Measurements from ENCODE around the gene CST3. TPM values are rescaled to one million over a fixed set of nuclear protein-coding genes. Genes with fewer than 3 reads are reported as not detected.

The CST3 gene
- total RNA-seq, 1 experiment from 2014 or later: 82.7 TPM

DNA sequence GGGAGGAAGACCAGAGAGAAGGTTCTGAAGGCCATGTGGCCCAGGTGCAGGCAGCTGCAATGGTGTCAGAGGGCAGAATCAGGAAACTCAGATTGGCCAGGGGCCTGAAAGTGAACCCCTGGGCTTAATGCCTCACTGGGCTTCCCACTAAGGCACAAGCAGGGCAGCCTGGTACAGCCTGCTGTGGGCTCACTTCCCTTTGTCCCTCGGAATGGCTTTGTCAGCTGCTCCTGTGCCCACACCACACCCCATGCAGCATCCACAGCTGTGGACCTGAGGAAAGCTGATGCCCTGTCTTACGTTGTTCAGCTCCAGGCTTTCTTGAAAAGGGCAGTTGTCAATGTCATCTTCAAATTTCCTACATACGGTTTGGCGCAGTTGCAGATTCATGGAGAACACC lies 34.4 kb downstream of the CST3 start:
- DNase-seq (ENCODE audit: low spot score): no peak
- TF ChIP-seq EZH2 (IDR thresholded peaks at IDR 0.05; ENCODE audit: borderline replicate concordance, low read depth, low read length, poor library complexity, severe bottlenecking): no peak
- TF ChIP-seq, protein P1, sequence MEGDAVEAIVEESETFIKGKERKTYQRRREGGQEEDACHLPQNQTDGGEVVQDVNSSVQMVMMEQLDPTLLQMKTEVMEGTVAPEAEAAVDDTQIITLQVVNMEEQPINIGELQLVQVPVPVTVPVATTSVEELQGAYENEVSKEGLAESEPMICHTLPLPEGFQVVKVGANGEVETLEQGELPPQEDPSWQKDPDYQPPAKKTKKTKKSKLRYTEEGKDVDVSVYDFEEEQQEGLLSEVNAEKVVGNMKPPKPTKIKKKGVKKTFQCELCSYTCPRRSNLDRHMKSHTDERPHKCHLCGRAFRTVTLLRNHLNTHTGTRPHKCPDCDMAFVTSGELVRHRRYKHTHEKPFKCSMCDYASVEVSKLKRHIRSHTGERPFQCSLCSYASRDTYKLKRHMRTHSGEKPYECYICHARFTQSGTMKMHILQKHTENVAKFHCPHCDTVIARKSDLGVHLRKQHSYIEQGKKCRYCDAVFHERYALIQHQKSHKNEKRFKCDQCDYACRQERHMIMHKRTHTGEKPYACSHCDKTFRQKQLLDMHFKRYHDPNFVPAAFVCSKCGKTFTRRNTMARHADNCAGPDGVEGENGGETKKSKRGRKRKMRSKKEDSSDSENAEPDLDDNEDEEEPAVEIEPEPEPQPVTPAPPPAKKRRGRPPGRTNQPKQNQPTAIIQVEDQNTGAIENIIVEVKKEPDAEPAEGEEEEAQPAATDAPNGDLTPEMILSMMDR (conservative IDR thresholded peaks at IDR 0.05; ENCODE audit: low read depth, low read length): no peak
- no peaks in the 10 kb centered on the region for H3K36me3 ChIP-seq (ENCODE audit: insufficient read depth, low read length, poor library complexity, severe bottlenecking)
- H3K9me3 ChIP-seq (ENCODE audit: low read depth, low read length, poor library complexity, severe bottlenecking): no peaks in the 10 kb centered on the region
- ChIA-PET POLR2A (ENCODE audit: low non-redundant PET) (no interaction called here), CTCF (no interaction called here)
- H3K4me3 ChIP-seq (ENCODE audit: low read depth, low read length, poor library complexity, severe bottlenecking): no peak overlapping the region
- intact Hi-C loops (cut with micrococcal nuclease; ENCODE audit: unreplicated experiment): no loop called here
- BruUV-seq (replicated peaks): no TSS peak
- no peaks in the 10 kb centered on the region for H3K4me1 ChIP-seq (ENCODE audit: insufficient read depth, low read length, poor library complexity, severe bottlenecking)
- no peaks in the 10 kb centered on the region for H3K27me3 ChIP-seq (replicated peaks; ENCODE audit: insufficient read depth, low read depth, low read length, poor library complexity)
- no peak overlapping the region for H3K27ac ChIP-seq (ENCODE audit: low read depth, low read length, poor library complexity, severe bottlenecking)

DNA sequence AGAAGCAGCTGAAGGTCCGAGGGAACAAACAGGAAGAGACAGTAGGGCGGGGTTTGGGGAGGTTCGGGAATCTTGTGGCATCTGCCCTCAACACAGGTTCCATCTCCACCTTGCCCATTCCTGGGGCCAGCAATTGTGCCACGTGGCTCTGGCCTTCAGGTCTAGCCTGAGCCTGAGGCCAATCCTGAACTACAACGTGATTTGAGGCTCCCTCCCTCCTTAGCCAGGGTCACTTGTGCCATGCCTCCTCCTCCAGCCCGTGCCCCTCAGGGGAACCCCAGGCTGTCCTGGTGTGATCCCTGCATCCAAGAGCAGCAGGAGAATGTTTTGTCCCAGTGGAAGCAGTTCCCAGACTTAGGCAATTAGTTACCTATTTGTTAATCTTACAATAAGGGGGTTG lies 35.1 kb downstream of the CST3 start:
- Histone ChIP-seq H3K36me3 (ENCODE audit: insufficient read depth, low read length, poor library complexity, severe bottlenecking) (no peaks in the 10 kb centered on the region), H3K27ac (ENCODE audit: low read depth, low read length, poor library complexity, severe bottlenecking) (no peak overlapping the region), H3K4me3 (ENCODE audit: low read depth, low read length, poor library complexity, severe bottlenecking) (no peak overlapping the region), H3K4me1 (ENCODE audit: insufficient read depth, low read length, poor library complexity, severe bottlenecking) (no peaks in the 10 kb centered on the region), H3K27me3 (replicated peaks; ENCODE audit: insufficient read depth, low read depth, low read length, poor library complexity) (no peaks in the 10 kb centered on the region), H3K9me3 (ENCODE audit: low read depth, low read length, poor library complexity, severe bottlenecking) (no peaks in the 10 kb centered on the region)
- BruUV-seq (replicated peaks): no TSS peak
- DNase-seq (ENCODE audit: low spot score): no peak
- TF ChIP-seq, protein P1 (conservative IDR thresholded peaks at IDR 0.05; ENCODE audit: low read depth, low read length): no peak
- no peak for TF ChIP-seq EZH2 (IDR thresholded peaks at IDR 0.05; ENCODE audit: borderline replicate concordance, low read depth, low read length, poor library complexity, severe bottlenecking)
- ChIA-PET POLR2A (ENCODE audit: low non-redundant PET) (no interaction called here), CTCF (no interaction called here)
- intact Hi-C loops (cut with micrococcal nuclease; ENCODE audit: unreplicated experiment): no loop called here

DNA sequence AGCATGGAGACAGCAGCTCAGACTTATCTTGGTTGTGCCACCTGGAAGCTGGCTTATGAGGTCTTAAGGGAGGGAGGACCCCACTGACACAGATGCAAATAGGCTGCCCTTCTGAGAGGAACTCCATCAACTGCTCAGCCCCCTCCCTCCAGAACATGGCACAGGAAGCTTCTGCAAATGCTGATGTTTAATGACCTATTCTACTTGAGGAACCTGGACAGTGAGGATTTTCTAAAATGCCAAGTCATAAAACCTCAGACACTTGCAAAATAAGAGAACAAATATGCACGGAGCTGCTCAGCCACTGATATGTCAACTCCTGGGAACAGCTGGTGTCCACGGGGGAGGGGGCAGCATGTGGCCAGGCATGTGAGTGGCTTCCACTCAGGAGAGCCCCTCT lies 35.5 kb downstream of the CST3 start:
- no peak for DNase-seq (ENCODE audit: low spot score)
- intact Hi-C loops (cut with micrococcal nuclease; ENCODE audit: unreplicated experiment): no loop called here
- Histone ChIP-seq H3K27ac (ENCODE audit: low read depth, low read length, poor library complexity, severe bottlenecking) (no peak overlapping the region), H3K4me3 (ENCODE audit: low read depth, low read length, poor library complexity, severe bottlenecking) (no peak overlapping the region), H3K36me3 (ENCODE audit: insufficient read depth, low read length, poor library complexity, severe bottlenecking) (no peaks in the 10 kb centered on the region), H3K9me3 (ENCODE audit: low read depth, low read length, poor library complexity, severe bottlenecking) (no peaks in the 10 kb centered on the region), H3K27me3 (replicated peaks; ENCODE audit: insufficient read depth, low read depth, low read length, poor library complexity) (no peaks in the 10 kb centered on the region), H3K4me1 (ENCODE audit: insufficient read depth, low read length, poor library complexity, severe bottlenecking) (no peaks in the 10 kb centered on the region)
- BruUV-seq (replicated peaks): no TSS peak
- ChIA-PET CTCF (no interaction called here), POLR2A (ENCODE audit: low non-redundant PET) (no interaction called here)
- TF ChIP-seq, protein P1 (conservative IDR thresholded peaks at IDR 0.05; ENCODE audit: low read depth, low read length): no peak
- TF ChIP-seq EZH2 (IDR thresholded peaks at IDR 0.05; ENCODE audit: borderline replicate concordance, low read depth, low read length, poor library complexity, severe bottlenecking): no peak
